NCI-H2107 treated with DMSO at 0.1 percent for 48 hours (cell line): ENCODE data around the gene STAT6.

Experiments
- DNase-seq: peaks from one replicate; lab custom pipeline; 2025; ENCODE audit not compliant: unreplicated experiment; lab: John Stamatoyannopoulos, UW

STAT6 gene

DNA sequence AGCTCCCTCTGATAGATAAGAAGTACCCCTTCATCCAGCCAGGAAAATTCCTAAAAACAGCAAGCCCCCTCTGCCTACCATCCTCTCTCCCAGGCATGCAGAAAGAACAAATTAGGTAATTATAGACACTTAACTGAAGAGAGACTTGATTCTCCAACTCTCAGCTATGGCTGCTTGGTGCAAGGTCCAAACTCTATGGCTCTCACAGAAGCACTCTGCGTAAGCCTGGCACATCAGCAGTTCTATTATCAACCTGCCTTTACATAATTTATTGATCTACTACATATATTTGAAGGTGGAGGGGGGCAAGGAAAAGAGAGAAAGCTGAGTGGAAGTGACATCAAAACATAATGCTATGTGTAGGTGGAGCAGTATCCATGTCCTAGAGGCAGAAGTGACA, 60.2 kb downstream of the STAT6 start:
- no peak for DNase-seq

DNA sequence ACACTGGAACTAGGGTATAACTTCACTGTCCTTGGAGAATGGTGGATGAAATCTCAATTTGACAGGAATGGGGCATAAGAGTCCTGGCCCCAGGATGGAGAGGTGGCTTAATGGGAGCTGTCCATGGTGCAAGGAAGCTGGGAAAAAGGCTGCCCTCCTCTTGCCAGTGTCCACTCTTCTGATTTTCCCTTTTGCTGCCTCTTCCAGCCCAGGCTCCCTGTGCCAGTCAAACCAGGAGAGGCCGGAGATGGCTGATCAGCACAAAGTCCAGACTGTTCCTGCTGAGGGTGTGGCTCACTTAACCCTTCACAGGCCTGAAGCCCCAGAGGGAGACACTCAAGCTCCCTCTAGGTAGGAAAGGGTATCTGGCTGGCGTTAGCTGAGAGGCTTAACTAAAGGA, 61.3 kb downstream of the STAT6 start, which contains the start of gene MYO1A:
Gene MYO1A, minus strand, starts transcription at position 240 of the 400 bp plus-strand sequence. CDS start 1,806 bp downstream, outside the sequence.
- no peak for DNase-seq

DNA sequence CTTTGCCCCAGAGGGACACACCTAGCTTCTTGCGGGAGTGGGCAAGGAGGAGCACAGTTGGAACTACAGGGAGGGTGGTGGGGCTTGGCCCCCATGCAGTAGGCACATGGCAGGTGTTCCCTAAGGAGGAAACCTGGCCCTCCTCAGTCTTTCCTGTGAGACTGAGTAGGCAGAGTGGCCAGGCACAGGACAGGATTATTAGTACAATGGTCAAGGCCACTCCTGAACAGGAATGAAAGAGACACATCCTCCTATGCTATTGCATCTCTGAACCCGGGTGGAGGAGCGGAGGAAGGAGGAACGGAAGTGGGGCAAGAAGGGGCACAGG, 62.1 kb downstream of the STAT6 start:
- no peak for DNase-seq

DNA sequence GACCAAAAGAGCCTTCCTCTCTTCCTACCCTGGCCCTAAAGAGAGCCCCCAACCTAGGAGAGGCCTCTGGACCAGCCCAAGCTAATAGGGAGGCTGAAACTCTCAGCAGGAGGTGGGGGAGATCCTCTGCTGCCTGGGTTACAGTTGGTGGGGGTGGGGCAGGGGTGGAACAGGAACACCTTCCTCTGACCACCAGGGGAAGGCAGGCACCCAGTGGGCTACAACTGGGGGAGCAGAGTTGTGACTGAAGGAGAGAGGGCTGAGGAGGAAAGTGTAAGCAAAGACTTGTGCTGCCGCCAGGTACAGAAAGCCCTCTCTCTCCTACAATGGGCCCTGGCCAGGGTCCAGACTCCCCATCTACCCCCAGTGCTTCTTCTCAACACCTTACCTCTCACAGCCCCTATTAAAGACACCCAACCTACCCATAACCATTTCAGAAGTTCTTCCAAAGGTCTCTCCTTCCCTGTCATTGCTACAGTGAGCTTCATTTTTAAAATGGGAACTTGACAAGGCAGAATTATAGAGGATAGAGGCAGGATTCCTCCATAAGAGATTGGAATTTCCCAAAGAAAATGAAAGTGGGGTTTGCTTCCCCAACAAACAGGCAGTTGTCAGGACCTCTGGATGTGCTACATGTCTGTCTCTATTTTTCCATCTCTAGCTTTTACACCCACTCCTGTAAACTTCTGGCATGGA, 62.6 kb downstream of the STAT6 start:
- DNase-seq, result no peak

DNA sequence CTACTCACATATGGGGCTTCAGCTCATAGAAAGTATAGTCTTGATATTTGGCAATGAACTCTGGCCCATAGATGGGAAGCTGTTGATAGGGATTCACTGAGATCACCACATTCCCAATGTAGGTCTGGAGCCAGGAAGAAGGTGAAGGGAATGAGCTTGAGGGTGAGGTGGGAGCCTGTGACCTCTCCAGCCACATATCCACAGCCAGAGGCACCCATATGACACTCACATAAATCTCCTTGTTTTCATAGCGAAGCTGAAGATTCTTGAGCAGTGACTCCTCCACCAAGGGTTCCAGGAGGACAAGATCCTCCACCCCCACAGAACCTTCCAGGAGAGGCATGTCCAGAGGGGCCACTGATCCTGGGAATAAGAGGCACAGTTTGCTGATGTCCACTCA, 63.2 kb downstream of the STAT6 start:
- no peak for DNase-seq

DNA sequence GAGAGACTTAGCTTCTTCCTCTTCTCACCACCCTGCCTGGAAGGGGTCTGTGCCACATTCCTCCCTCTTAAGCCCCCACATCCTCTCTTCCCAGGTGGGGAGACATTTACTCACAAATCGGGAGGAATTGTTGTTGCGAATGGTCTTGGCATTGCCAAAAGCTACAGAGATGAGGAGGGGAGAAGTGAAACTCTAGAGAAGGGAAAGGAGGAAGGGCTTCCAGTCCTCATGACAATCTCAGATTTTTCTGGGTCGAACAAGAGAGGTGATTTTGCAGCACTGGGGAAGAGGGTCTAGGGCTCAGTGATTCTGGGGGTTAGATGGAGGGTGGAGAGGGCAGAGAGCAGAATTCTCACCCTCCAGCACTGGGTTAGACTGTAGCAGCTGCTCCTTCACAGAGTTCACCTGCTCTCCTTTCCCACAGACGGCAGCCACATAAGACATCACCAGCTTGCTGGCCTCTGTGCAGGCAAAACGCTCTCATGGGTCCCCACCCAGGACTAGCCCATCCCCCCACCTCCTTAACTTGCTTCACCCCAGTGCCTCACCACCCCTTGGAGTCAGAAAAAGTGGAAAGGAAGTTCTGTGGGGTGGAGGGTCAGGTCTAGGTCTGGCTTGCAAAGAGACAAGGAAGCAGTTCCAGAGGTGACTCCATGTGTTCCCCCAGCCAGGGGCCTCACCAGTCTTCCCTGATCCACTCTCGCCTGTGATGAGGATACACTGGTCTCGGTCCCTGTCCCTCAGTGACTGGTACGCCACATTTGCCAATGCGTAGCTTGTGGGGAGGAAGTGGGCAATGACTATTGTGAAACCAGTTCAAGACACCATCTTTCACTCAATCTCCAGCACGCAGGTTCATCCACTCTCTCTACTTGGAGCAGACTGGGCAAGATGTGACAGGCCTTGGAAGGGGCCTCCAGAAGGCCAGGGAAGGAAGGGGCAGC, 63.9 kb downstream of the STAT6 start:
- no peak for DNase-seq

DNA sequence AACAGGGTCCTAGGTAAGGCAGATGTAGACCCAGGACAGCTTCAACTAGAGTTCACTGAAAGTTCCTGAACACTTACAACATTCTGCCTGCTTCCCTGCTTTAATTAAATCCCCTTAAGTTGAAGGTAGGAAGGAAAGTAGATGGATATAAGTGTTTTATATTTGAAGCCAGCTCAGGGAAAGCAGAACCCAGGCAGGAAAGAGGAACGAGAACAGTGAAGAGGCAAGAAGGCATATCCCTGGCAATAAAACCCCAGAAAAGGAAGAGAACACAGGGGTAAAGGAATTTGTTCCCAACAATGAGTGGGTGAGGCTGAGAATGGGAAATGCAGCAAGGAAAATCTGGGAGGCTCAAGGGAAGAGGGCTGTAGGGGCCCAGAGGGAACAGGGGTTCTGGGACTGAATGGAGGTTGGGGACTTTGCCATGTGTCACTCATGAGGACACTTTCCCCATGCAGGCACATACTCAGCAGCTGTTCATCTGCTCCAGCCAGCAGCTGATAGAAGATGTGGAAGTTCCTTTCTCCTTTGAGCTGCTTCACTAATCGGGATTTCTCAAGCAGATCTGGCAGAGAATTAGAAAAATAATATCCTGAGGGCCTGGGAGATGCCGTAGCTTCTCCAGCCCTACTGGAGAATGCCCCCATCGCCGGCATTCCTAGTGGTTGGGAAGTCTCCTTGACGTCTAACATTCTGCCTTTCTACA, 64.9 kb downstream of the STAT6 start:
- DNase-seq, result no peak
